ENCODE data around the gene CRYBB2. TPM values are rescaled to one million over a fixed set of nuclear protein-coding genes. Genes with fewer than 3 reads are reported as not detected.
"Not testable (repeated sequence)": the region's sequence is repeated elsewhere in the genome, so short reads cannot be mapped to it uniquely, and the experiment has no call there.

The CRYBB2 gene
- total and polyA plus RNA-seq, 4 donors = 0.08 to 0.65 (median 0.31) TPM; not detected in 1

DNA sequence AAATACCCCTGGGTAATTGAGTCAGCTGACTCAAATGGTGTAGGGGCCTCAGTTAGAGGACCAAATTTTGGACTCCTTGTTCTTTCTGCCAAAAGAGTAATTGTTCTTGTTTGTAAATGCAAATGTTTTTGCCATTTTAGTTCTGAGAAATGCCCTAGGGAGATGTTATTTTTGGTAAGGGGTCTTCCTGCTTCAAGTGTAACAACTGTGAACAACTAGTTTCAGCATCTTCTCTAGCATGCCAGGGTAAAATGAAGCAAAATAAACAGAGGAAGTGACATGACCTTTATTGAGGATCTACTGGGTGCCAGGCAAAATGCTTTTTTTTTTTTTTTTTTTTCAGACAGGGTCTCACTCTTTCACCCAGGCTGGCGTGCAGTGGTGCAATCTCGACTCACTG is 60.7 kb downstream of the CRYBB2 start:
- 60 to 64% methylated on average over 2 of the region's 2 CpGs for WGBS, 2 donors
- ATAC-seq (ENCODE audit: insufficient read depth, low FRiP score); H3K9me3 ChIP-seq (ENCODE audit: control insufficient read depth in 4 of 4, insufficient read depth in 3 of 4, low read length in 3 of 4); H3K9ac ChIP-seq (ENCODE audit: insufficient read depth in 1 of 2, low read length in 2 of 2); DNase-seq; H3K4me3 ChIP-seq; H3K36me3 ChIP-seq (ENCODE audit: control insufficient read depth in 4 of 4, insufficient read depth in 4 of 4, low read length in 4 of 4); H3K27ac ChIP-seq (ENCODE audit: low read depth in 1 of 2, low read length in 1 of 2); H3K4me1 ChIP-seq (ENCODE audit: control insufficient read depth in 5 of 5, insufficient read depth in 5 of 5, low read length in 5 of 5): not testable (repeated sequence)
- peaks cover 9 to 48% (median 26%) of the 10 kb centered on the region in 3 donors for H3K27me3 ChIP-seq (ENCODE audit: control insufficient read depth in 3 of 3, insufficient read depth in 3 of 3, low read length in 2 of 3)

Small RNA genes lying within 50 kb of the gene (small RNA-seq; reads per million reads assigned to genes)
- gene Z99916.2 (ENCODE audit: low replicate concordance) = not detected

Other genes starting within 250 kb of the CRYBB2 start
- not detected for gene CRYBB3, start 19.8 kb upstream of the CRYBB2 start, total RNA-seq
- under 1 TPM in 1 of 2 donors, not detected in 1; 0.53 TPM for gene CRYBB3, start 19.8 kb upstream of the CRYBB2 start, polyA plus RNA-seq

Measured in lung (tissue), 11 donors.